T-cell (primary cell): Measurements from ENCODE around the gene EYA4. TPM values are rescaled to one million over a fixed set of nuclear protein-coding genes. Genes with fewer than 3 reads are reported as not detected.

Experiments used
- ATAC-seq, 4 experiments: fragments of 200-7000 bp in 3 of 4; fragments of 150-1000 bp in 1 of 4; cut with Tn5 transposase; replicated peaks in 1 of 4; 1 replicate in 3 of 4; 2 replicates in 1 of 4; pipeline ENCODE4 v1.10.0; 2021; ENCODE audit warnings: moderate library complexity in 3 of 4, mild to moderate bottlenecking in 2 of 4, moderate number of reproducible peaks in 1 of 4
- CTCF ChIA-PET, 2 donors: fragments of 300-600 bp; sonication (Branson Sonifier 250); formaldehyde crosslinking; loops; one replicate each; lab custom pipeline; 2022; ENCODE audit warnings: antibody characterized with exemption in 2 of 2; lab: Charles Lee
- POLR2A ChIA-PET, 2 donors: fragments of 300-600 bp; sonication (Branson Sonifier 250); formaldehyde crosslinking; loops; one replicate each; lab custom pipeline; 2022; ENCODE audit warnings: antibody characterized with exemption in 2 of 2; lab: Charles Lee
- DNase-seq, 35 experiments: peaks; one replicate each; pipeline versions ENCODE4 v3.0.0 to v3.0.0-alpha.2; 2013 to 2023
- H3K27ac ChIP-seq: one replicate; pipeline ENCODE4 v1.5.1; 2013; ENCODE audit warnings: low read length
- H3K27me3 ChIP-seq, 2 experiments: replicated peaks in 1 of 2; 1 replicate in 1 of 2; 2 replicates in 1 of 2; pipeline versions ENCODE4 v1.6.1 to v1.7.0; 2013; ENCODE audit warnings: low read length in 1 of 2, mixed read lengths in 1 of 2; ENCODE audit not compliant: control insufficient read depth in 2 of 2, insufficient read depth in 2 of 2; ENCODE audit errors: extremely low read depth in 1 of 2
- H3K36me3 ChIP-seq, 2 donors: 1 replicate in 1 of 2; 2 replicates in 1 of 2; pipeline versions ENCODE4 v1.6.1 to v1.7.0; 2013; ENCODE audit warnings: low read length in 1 of 2; ENCODE audit not compliant: control insufficient read depth in 2 of 2, insufficient read depth in 1 of 2; ENCODE audit errors: extremely low read depth in 1 of 2
- H3K4me1 ChIP-seq, 2 experiments: 1 replicate in 1 of 2; 2 replicates in 1 of 2; pipeline versions ENCODE4 v1.6.1 to v1.7.0; 2013; ENCODE audit warnings: low read length in 2 of 2, mixed read lengths in 1 of 2; ENCODE audit not compliant: insufficient read depth in 2 of 2, control insufficient read depth in 1 of 2; ENCODE audit errors: extremely low read depth in 1 of 2
- H3K4me3 ChIP-seq, 2 donors: 1 replicate in 1 of 2; 2 replicates in 1 of 2; pipeline versions ENCODE4 v1.5.1 to v1.7.0; 2013; ENCODE audit warnings: mild to moderate bottlenecking in 2 of 2, low read length in 1 of 2, moderate library complexity in 1 of 2; ENCODE audit not compliant: control insufficient read depth in 1 of 2; ENCODE audit errors: extremely low read depth in 1 of 2
- H3K9me3 ChIP-seq: 2 replicates; pipeline ENCODE4 v1.7.0; 2013
- H3K27ac Mint-ChIP-seq, 2 donors: one replicate each; pipeline ENCODE4 v1.8.0; 2020 to 2021; ENCODE audit warnings: mild to moderate bottlenecking in 2 of 2, mixed read lengths in 2 of 2
- H3K27me3 Mint-ChIP-seq, 2 donors: one replicate each; pipeline ENCODE4 v1.8.0; 2021 to 2022; ENCODE audit warnings: mixed read lengths in 2 of 2
- H3K36me3 Mint-ChIP-seq: one replicate; pipeline ENCODE4 v1.8.0; 2021; ENCODE audit warnings: mixed read lengths
- H3K4me1 Mint-ChIP-seq, 3 donors: one replicate each; pipeline ENCODE4 v1.8.0; 2020 to 2022; ENCODE audit warnings: mixed read lengths in 3 of 3, mild to moderate bottlenecking in 1 of 3
- H3K4me3 Mint-ChIP-seq, 3 donors: one replicate each; pipeline ENCODE4 v1.8.0; 2020 to 2022; ENCODE audit warnings: mild to moderate bottlenecking in 3 of 3, mixed read lengths in 3 of 3, moderate library complexity in 3 of 3
- H3K9me3 Mint-ChIP-seq, 3 donors: one replicate each; pipeline ENCODE4 v1.8.0; 2020 to 2022; ENCODE audit warnings: mixed read lengths in 3 of 3
- WGBS: methylation state at CpG from one replicate; pipeline ENCODE4 v1.1.5; 2013; ENCODE audit warnings: missing lambda C conversion rate; ENCODE audit not compliant: insufficient coverage; 5-methylcytosine and 5-hydroxymethylcytosine counted together
- total RNA-seq, 35 experiments: library from RNA in 6 of 35; stranded (reverse) in 6 of 35; fragments of 120-200 nt in 1 of 35; gene quantifications; one replicate each; pipeline versions ENCODE4 v1.2.1 to v1.2.4 and lab custom pipeline; 2013 to 2026

Gene EYA4
- total RNA-seq, 5 donors from 2014 or later (not counting 1 experiment from before 2014, with no cell fraction given), result 0.22 TPM; not detected in 4

DNA sequence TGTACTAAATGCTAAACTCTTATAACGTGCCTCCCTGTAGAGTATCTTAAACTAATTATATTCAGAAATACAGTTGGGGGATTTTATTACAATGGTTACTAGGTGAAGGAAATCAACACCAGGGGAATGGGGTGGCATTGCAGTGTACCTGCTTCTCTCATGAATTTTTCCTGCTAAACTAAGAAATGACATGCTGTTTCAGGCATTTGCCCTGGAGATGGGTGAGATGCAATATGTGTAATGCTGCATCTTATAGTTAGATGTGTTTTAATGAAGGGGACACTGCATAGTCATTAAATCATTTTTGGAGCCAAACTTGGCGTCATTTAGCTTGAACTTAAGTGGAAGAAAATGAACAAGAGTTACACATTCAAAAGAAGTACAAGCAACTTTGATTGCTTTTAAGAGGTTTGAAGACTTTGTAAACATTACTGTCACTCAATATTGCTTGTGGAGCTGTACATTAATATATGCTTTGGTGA, 4.3 kb downstream of the EYA4 start:
- DNase-seq (no peak), ATAC-seq (no peak)
- no peak overlapping the region for H3K4me3 Mint-ChIP-seq
- Histone ChIP-seq H3K27ac (no peak overlapping the region), H3K4me1 (no peaks in the 10 kb centered on the region), H3K36me3 (no peaks in the 10 kb centered on the region), H3K27me3 (peaks cover 24 to 27% of the 10 kb centered on the region in 2 experiments), H3K4me3 (no peak overlapping the region), H3K9me3 (no peaks in the 10 kb centered on the region)
- CTCF ChIA-PET, result no interaction called here
- POLR2A ChIA-PET, result no interaction called here
- peaks cover 0 to 4% (median 3%) of the 10 kb centered on the region in 3 donors for H3K9me3 Mint-ChIP-seq
- H3K4me1 Mint-ChIP-seq, result peaks cover 0 to 13% (median 12%) of the 10 kb centered on the region in 3 donors
- no CpG with 5 or more reads among the region's 2 CpGs for WGBS
- no peak overlapping the region for H3K27ac Mint-ChIP-seq
- peaks cover 38 to 54% of the 10 kb centered on the region in 2 donors for H3K27me3 Mint-ChIP-seq
- H3K36me3 Mint-ChIP-seq, result no peaks in the 10 kb centered on the region

DNA sequence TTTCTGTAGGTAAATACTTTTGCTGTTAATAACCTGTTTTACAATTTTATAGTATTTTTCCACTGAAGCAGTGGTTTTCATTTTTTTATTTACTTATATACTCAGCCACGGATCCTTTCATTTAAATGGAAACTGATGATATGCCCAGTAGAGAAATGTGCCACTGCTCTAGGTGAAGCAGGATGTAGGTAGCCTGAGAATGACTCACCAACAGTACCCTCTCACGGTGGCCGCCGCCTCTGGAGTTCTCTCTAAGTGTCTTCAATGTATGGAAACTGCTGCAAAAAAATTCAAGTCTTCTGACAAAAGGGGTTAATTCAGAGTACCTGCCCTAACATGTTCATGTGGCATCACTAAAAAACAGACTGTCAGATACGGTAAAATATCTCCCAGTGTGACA, 6.4 kb downstream of the EYA4 start:
- peaks cover 32 to 41% of the 10 kb centered on the region in 2 donors for H3K27me3 Mint-ChIP-seq
- Histone ChIP-seq H3K27ac (no peak overlapping the region), H3K4me1 (no peaks in the 10 kb centered on the region), H3K9me3 (no peaks in the 10 kb centered on the region), H3K36me3 (no peaks in the 10 kb centered on the region), H3K27me3 (peaks cover 5 to 19% of the 10 kb centered on the region in 2 experiments), H3K4me3 (no peak overlapping the region)
- CTCF ChIA-PET, result no interaction called here
- H3K36me3 Mint-ChIP-seq, result no peaks in the 10 kb centered on the region
- no peak overlapping the region for H3K27ac Mint-ChIP-seq
- no peak for DNase-seq
- H3K4me1 Mint-ChIP-seq, result peaks cover 0 to 7% (median 5%) of the 10 kb centered on the region in 3 donors
- ATAC-seq, result no peak
- WGBS, result no CpG with 5 or more reads among the region's 5 CpGs
- H3K4me3 Mint-ChIP-seq, result no peak overlapping the region
- POLR2A ChIA-PET, result no interaction called here
- peaks cover 0 to 4% (median 3%) of the 10 kb centered on the region in 3 donors for H3K9me3 Mint-ChIP-seq

DNA sequence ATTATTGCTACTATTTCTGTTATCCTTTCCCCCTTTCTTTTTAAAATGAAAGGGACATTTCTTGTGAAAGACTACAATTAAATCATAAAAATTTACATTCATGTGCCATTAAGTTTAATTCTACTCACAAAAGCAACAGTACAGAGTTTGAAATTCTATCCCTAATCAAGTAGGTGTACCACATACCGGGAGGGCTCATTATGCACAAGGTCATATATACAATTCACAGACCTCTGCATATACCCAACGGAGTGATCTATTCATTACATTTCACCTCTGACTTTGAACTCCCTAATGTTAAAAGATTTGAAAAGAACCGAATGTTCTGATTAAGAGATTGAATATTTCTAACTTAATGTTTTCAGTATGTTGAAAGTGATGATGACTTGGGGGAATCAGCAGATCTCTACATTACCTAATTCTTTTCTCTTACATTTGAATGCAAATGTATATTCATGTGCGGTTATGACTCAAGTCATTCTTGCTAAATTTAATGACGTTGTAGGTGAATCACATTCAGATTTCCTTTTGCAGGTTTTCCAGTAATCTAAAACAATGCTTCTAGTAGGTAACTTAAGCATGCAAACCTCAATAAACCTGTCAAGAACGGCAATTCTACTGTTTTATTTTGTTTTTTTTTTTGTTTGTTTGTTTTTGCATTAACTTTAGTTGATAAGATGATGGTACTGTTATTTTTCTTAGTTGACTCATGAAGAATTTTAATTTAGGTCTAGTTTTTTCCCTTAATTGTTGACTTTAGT, 7.3 kb downstream of the EYA4 start:
- Mint-ChIP-seq H3K27ac (no peak overlapping the region), H3K4me3 (no peak overlapping the region), H3K9me3 (peaks cover 0 to 4% (median 3%) of the 10 kb centered on the region in 3 donors), H3K27me3 (peaks cover 24 to 33% of the 10 kb centered on the region in 2 donors), H3K4me1 (no peaks in the 10 kb centered on the region), H3K36me3 (no peaks in the 10 kb centered on the region)
- ChIA-PET POLR2A (no interaction called here), CTCF (no interaction called here)
- ATAC-seq (no peak), DNase-seq (no peak)
- Histone ChIP-seq H3K36me3 (no peaks in the 10 kb centered on the region), H3K9me3 (no peaks in the 10 kb centered on the region), H3K4me3 (no peak overlapping the region), H3K27me3 (peaks cover 0 to 12% of the 10 kb centered on the region in 2 experiments), H3K4me1 (no peaks in the 10 kb centered on the region), H3K27ac (no peak overlapping the region)
- WGBS, result no CpG with 5 or more reads among the region's 6 CpGs

DNA sequence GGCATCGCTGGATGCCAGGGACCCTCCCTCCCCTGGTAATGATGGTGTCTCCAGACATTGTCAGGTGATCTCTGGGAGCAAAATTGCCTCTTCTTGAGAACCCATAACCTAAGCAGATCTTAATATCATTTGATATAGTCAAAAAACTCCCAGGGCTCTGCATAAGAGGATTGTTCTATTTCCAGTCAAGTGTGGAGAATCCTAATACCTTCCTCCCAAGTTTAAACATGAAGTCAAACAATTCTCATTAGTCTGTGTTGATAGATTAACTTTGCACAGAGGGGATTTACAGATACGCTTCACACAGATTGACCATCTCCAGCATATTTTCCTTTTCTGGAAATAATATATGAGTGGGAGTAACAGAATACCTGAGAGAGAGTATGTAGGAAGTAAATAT, 10.5 kb downstream of the EYA4 start:
- H3K27ac ChIP-seq, result no peak overlapping the region
- Mint-ChIP-seq H3K4me3 (no peak overlapping the region), H3K27ac (no peak overlapping the region), H3K4me1 (no peaks in the 10 kb centered on the region), H3K36me3 (no peaks in the 10 kb centered on the region), H3K27me3 (peaks cover 18 to 24% of the 10 kb centered on the region in 2 donors), H3K9me3 (peaks cover 0 to 4% (median 3%) of the 10 kb centered on the region in 3 donors)
- no peaks in the 10 kb centered on the region for H3K36me3 ChIP-seq
- ChIA-PET CTCF (no interaction called here), POLR2A (no interaction called here)
- no peaks in the 10 kb centered on the region for H3K9me3 ChIP-seq
- H3K4me3 ChIP-seq, result no peak overlapping the region
- H3K27me3 ChIP-seq, result peaks cover 0 to 4% of the 10 kb centered on the region in 2 experiments
- WGBS, result no CpG with 5 or more reads among the region's 2 CpGs
- H3K4me1 ChIP-seq, result no peaks in the 10 kb centered on the region
- no peak for DNase-seq
- no peak for ATAC-seq

DNA sequence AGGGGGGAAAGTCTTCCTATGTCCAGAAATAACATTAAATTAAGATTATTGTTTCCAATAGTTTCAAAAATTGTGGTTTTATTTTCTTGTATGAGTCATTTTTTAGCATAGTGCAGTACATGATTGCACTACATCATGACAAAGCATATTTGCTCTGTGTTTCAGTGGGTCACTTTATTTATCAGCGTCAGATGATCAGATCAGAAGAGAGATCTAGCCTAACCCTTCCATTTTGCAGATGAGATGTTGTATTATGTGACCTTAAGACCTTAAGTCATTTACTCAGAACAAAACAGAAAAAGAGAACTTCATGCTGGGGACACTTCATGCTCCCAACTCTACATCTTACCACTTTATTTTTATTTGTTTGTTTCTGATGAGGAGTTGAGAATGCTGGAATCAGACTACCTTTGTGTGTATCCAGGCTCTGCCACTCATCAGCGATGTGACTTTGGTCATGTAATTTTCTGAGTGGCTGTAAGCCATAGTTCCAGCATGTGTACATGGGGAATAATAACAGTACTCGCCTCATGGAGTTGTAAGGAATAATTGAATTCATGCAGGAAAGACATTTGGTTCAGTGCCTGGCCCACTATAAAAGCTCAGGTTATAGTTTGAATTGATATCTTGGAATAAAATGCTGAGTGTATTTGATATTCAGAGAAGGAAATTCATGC, 13.5 kb downstream of the EYA4 start:
- POLR2A ChIA-PET, result no interaction called here
- 83% methylated on average over 2 of the region's 3 CpGs for WGBS
- no peaks in the 10 kb centered on the region for H3K36me3 ChIP-seq
- DNase-seq (no peak), ATAC-seq (no peak)
- H3K27ac ChIP-seq, result no peak overlapping the region
- Mint-ChIP-seq H3K27ac (no peak overlapping the region), H3K27me3 (peaks cover 6 to 9% of the 10 kb centered on the region in 2 donors), H3K9me3 (peaks cover 0 to 4% (median 1%) of the 10 kb centered on the region in 3 donors), H3K4me1 (no peaks in the 10 kb centered on the region), H3K36me3 (no peaks in the 10 kb centered on the region), H3K4me3 (no peak overlapping the region)
- H3K9me3 ChIP-seq, result no peaks in the 10 kb centered on the region
- H3K4me3 ChIP-seq, result no peak overlapping the region
- CTCF ChIA-PET, result no interaction called here
- H3K27me3 ChIP-seq, result no peaks in the 10 kb centered on the region
- H3K4me1 ChIP-seq, result no peaks in the 10 kb centered on the region

DNA sequence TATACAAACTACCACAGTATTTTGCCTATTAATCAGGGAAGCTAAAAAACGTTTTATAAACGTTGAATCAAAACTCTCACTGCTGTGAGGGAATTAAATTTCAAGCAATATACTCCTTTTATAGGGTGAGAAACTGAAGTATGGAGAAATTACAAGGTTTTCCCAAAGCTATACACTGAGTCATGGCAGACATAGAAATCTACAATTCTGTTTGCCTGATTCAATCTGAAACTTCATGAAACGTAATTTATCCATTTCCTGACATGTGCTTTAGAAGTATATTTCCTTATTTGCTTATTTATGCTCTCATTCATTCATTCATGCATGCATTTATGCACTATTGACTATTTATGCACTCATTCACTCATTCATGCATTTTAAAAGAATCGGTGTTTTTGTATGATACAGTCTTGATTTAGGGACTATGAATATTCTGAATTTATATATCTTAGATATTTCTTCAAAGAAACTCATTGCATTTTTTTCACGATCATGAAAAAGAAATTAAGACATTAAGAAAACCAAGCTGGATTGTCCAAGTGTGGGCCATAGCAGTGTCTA, 16.5 kb downstream of the EYA4 start:
- DNase-seq (no peak), ATAC-seq (no peak)
- H3K9me3 ChIP-seq, result no peaks in the 10 kb centered on the region
- H3K27me3 Mint-ChIP-seq, result peaks cover 3% of the 10 kb centered on the region in 2 donors
- no peaks in the 10 kb centered on the region for H3K36me3 Mint-ChIP-seq
- no peaks in the 10 kb centered on the region for H3K4me1 ChIP-seq
- no peaks in the 10 kb centered on the region for H3K4me1 Mint-ChIP-seq
- WGBS, result no CpG with 5 or more reads among the region's 5 CpGs
- peaks cover 0 to 7% (median 0%) of the 10 kb centered on the region in 3 donors for H3K9me3 Mint-ChIP-seq
- H3K4me3 ChIP-seq, result no peak overlapping the region
- no peaks in the 10 kb centered on the region for H3K27me3 ChIP-seq
- H3K36me3 ChIP-seq, result no peaks in the 10 kb centered on the region
- no peak overlapping the region for H3K27ac ChIP-seq
- ChIA-PET CTCF (no interaction called here), POLR2A (interaction anchor here in 1 of 2 donors (0.6 kb wide), 1 partner anchor 480 kb away, joined by 3 read pairs; no protein-coding TSS in a partner anchor)
- H3K27ac Mint-ChIP-seq, result no peak overlapping the region
- H3K4me3 Mint-ChIP-seq, result no peak overlapping the region
